GM21528 (cell line): ENCODE data around the gene MRTFB.

Experiments used
- ATAC-seq: cut with Tn5 transposase; IDR thresholded peaks from one replicate; pipeline ENCODE4 v1.9.1; 2021; ENCODE audit warnings: mild to moderate bottlenecking, moderate library complexity; ENCODE audit not compliant: unreplicated experiment, low FRiP score

MRTFB gene

DNA sequence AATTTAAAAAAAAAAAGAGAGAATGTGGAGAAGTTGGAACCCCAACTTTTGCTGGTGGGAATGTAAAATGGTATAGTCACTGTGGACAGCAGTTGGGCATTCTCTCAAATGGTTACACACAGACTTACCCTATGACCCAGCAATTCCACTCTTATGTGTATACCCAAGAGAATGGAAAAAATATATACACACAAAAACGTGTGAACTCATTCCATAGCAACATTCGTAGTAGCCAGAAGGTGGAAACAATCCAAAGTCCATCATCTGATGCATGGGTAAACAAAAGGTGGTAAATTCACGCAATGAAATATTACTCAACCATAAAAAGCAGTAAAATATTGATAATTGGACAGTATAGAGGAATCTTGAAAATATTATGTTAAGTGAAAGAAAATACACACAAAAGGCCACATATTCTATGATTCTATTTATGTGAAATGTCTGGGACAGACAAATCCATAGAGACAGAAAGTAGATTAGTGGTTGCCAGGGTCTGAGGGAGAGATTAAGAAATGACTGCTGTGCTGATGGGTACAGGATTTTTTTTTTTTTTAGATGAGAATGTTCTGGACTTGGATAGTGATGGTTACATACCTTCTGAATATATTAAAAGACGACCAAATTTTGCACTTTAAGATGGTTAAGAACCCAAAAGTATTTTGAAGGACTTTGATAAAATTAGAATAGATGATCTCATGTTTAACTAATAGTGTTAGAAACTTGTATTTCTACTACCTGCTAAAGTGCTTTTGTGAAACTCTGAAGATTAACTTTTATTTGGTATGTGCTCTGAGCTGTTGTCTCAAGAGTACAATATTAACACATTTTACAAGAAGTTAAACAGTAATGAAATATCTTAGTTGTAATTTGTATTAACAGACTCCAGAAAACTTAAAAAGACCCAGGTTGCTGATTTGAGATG is 60.9 kb downstream of the MRTFB start:
- no peak for ATAC-seq

DNA sequence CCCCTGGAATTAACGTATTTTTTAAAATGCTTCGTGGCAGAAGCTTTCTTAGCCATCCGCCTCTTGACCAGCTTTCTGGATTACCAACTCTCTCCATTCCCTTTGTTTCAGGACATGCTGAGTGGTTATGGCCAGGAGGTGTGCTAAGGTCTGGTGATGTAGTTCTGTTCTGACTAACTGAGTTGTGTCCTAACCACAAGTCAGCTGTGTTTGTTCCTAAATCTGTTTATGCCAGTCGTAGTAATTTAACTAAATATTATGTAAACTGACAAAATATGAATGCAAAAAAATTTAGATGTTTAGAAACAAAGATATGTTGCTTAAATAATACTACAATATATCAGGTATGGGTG is 61.6 kb downstream of the MRTFB start:
- ATAC-seq = no peak

DNA sequence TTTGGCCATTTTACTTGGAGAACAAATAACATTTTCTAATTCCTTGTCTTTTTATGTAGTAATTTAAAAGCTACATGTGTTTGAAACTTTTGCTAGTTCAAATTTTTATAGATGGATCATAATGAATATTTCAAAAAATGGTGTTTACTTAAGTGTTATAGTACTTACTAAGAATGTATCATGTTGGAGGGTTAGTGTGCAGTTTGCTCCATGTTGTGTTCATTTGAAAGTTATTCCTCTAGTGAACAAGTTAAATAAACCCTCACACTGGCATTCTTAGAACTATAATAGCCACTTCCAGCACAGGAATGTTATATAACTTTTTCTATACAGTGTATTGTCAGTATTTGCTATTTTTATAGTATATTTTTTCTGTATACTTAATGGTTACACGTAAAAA is 62.8 kb downstream of the MRTFB start:
- no peak for ATAC-seq

- no peak for ATAC-seq
Observed at GRCh38 chr16:14135704-14136103, 64.6 kb downstream of the MRTFB start.

- ATAC-seq = no peak
Observed at GRCh38 chr16:14139872-14140271, 68.8 kb downstream of the MRTFB start.

GRCh38 chr16:14140923-14141322 is 69.8 kb downstream of the MRTFB start:
- no peak for ATAC-seq

DNA sequence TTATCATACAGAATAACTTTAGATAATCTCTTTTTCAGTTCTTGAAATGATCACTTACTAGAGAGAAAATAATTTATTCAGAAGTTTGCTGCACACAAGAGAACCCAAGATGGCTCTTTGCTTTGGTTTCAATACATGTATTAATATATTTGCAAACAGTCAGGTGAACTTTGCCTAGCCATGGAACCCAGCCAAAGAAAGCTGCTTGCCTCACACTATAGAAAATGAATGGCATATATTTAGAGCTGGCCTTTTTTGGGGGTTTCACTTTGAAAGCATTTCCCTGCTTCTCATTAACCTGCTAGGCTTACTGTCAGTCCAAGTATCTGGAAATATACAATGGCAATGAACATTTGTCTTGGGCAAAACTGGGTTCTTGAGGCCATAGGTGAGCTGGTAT is 75.3 kb downstream of the MRTFB start:
- ATAC-seq = no peak

DNA sequence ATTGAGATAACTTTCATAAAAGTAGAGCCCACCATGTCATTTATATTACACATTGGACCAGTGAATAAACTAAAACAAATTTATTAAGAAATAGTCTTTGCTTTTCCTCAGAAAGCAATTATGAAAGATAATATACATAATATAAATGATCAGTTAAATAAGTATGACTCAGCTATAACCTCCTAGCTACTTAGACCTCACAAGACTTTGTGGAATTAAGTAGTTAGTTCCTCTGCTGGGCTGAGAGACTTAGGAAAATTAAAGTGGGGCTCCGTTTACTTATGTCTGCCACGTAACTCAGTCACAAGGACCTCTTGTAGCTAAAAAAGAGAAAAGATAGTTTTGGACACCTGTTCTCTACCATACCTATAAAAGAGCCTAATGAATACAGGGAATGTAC is 76.9 kb downstream of the MRTFB start:
- ATAC-seq = no peak

GRCh38 chr16:14148569-14148968 is 77.5 kb downstream of the MRTFB start:
- no peak for ATAC-seq

DNA sequence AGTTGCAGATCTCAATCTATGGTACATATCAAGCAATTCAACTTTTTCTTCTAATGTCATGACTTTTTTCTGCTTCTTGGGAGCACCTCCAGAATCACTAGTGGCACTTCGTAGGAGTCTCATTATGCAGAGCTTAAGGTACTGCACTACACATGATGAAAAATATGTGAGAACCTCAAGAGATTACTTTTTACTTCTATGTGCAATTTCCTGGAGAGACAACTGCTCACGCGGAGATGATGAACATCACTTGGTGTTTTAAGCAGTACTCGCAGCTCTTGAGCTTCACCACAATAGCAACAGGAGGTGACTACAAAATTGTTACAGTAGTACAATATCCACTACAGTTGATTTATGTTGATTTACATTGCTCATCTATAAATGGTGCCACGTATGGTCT is 79.7 kb downstream of the MRTFB start:
- ATAC-seq = no peak

GRCh38 chr16:14151256-14152030 is 80.3 kb downstream of the MRTFB start:
- no peak for ATAC-seq

- no peak for ATAC-seq
Observed at GRCh38 chr16:14155572-14156190, 84.6 kb downstream of the MRTFB start.

GRCh38 chr16:14164916-14165662 is 94.0 kb downstream of the MRTFB start:
- ATAC-seq = no peak

DNA sequence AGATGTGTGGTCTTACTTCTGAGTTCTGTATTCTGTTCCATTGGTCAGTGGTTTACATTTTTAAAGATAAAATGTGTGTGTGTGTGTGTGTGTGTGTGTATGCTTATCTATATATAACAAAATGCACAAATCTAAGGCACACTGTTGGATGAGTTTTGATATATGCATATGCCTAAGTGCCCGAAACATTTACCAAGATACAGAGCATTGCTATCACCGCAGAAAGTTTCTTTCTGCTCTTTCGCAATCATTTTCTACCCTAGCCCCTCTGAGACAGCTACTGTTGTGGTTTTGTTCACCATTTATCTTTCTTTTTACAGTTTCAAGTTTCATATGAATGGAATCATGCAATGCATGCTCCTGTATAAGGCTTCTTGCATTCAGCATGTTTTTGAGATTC is 97.0 kb downstream of the MRTFB start:
- ATAC-seq = no peak

GRCh38 chr16:14172200-14172809 is 101.2 kb downstream of the MRTFB start:
- ATAC-seq = no peak

DNA sequence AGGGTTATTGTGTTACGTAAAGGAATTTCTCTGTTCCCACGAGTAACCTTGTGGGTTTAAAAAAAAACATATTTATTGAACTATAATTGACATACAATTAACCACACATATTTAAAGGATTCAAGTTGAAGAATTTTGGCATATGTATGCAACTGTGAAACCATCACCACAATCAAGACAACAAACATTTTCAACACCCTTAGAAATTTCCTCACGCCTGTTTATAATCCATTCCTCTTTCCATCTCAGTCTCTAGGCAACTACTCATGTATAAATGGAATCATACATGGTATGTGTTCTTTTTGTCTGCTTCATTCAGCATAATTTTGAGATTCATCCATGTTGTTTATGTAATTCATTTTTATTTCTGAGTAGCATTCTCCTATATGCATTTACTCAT is 104.0 kb downstream of the MRTFB start:
- ATAC-seq = no peak

GRCh38 chr16:14177704-14178103 is 106.6 kb downstream of the MRTFB start:
- no peak for ATAC-seq

GRCh38 chr16:14179116-14179515 is 108.0 kb downstream of the MRTFB start:
- ATAC-seq = no peak

GRCh38 chr16:14180481-14180944 is 109.4 kb downstream of the MRTFB start:
- ATAC-seq = no peak

- ATAC-seq = no peak
Observed at GRCh38 chr16:14181371-14182050, 110.4 kb downstream of the MRTFB start.
